ENCODE measurements around the gene NFIA. TPM values are rescaled to one million over a fixed set of nuclear protein-coding genes. Genes with fewer than 3 reads are reported as not detected.

Gene NFIA
- total RNA-seq, 1 experiment from 2014 or later: 12.7 TPM

- Histone ChIP-seq H3K27me3 (ENCODE audit: low read length) (no peaks in the 10 kb centered on the region), H2AFZ (ENCODE audit: low read length) (no peak overlapping the region), H3K4me3 (ENCODE audit: low read length) (no peak overlapping the region), H3K9ac (ENCODE audit: low read length) (no peak overlapping the region), H3K9me2 (replicated peaks; ENCODE audit: low read length) (no peaks in the 10 kb centered on the region), H3K79me2 (ENCODE audit: low read length) (no peaks in the 10 kb centered on the region), H4K20me1 (ENCODE audit: low read length) (no peaks in the 10 kb centered on the region), H3F3A (ENCODE audit: low read length, unreplicated experiment) (no peaks in the 10 kb centered on the region), H3K4me2 (ENCODE audit: low read length) (no peak overlapping the region), H3K9me3 (ENCODE audit: low read length) (no peaks in the 10 kb centered on the region), H3K27ac (ENCODE audit: low read length) (no peak overlapping the region), H3K36me3 (ENCODE audit: low read depth, low read length) (no peaks in the 10 kb centered on the region), H3K4me1 (ENCODE audit: insufficient read depth, low read length) (peaks cover 9% of the 10 kb centered on the region; the same call in 1 of the 2 replicates)
- intact Hi-C loops (cut with micrococcal nuclease): no loop called here
- no peak for DNase-seq
- TF ChIP-seq CTCF (conservative IDR thresholded peaks at IDR 0.05; ENCODE audit: low read depth, low read length) (no peak), EZH2 (IDR thresholded peaks at IDR 0.05; ENCODE audit: low read length, unreplicated experiment) (no peak), EZH2phosphoT487 (IDR thresholded peaks at IDR 0.05; ENCODE audit: borderline replicate concordance, low read length) (no peak)
- no peak for ATAC-seq
- ChIA-PET POLR2A (ENCODE audit: unreplicated experiment) (no interaction called here), CTCF (no interaction called here)
- no TSS peak for BruUV-seq (replicated peaks)
Observed at GRCh38 chr1:61370177-61370912, 288.0 kb downstream of the NFIA start.

DNA sequence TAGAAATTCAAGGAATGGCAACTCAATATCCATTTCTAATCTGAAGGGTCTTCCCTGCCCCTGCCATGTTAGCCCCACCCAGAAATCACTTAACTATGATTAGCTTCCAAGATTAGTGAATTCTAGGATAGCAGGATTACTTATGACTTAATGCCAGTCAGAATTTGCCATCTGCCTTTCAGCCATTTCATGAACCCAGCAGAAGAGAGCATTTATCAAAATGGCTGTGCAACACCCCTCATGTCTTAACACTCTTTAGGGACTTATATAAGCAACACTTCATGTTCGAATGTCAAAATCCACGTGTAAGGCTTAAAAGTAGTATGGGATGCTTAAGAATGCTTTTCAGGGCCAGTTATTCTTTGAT is 288.5 kb downstream of the NFIA start:
- H2AFZ ChIP-seq (ENCODE audit: low read length): no peak overlapping the region
- H3K79me2 ChIP-seq (ENCODE audit: low read length): no peaks in the 10 kb centered on the region
- H3K9ac ChIP-seq (ENCODE audit: low read length): no peak overlapping the region
- ChIA-PET POLR2A (ENCODE audit: unreplicated experiment) (no interaction called here), CTCF (no interaction called here)
- H3K9me2 ChIP-seq (replicated peaks; ENCODE audit: low read length): no peaks in the 10 kb centered on the region
- no peak overlapping the region for H3K4me3 ChIP-seq (ENCODE audit: low read length)
- intact Hi-C loops (cut with micrococcal nuclease): no loop called here
- no peaks in the 10 kb centered on the region for H4K20me1 ChIP-seq (ENCODE audit: low read length)
- no peak overlapping the region for H3K27ac ChIP-seq (ENCODE audit: low read length)
- H3K4me1 ChIP-seq (ENCODE audit: insufficient read depth, low read length): peaks cover 9% of the 10 kb centered on the region; the same call in 1 of the 2 replicates
- no peaks in the 10 kb centered on the region for H3K9me3 ChIP-seq (ENCODE audit: low read length)
- no peak for ATAC-seq
- no peaks in the 10 kb centered on the region for H3K36me3 ChIP-seq (ENCODE audit: low read depth, low read length)
- no peaks in the 10 kb centered on the region for H3F3A ChIP-seq (ENCODE audit: low read length, unreplicated experiment)
- no peak for TF ChIP-seq EZH2phosphoT487 (IDR thresholded peaks at IDR 0.05; ENCODE audit: borderline replicate concordance, low read length)
- TF ChIP-seq EZH2 (IDR thresholded peaks at IDR 0.05; ENCODE audit: low read length, unreplicated experiment): no peak
- no peak for TF ChIP-seq CTCF (conservative IDR thresholded peaks at IDR 0.05; ENCODE audit: low read depth, low read length)
- no peak overlapping the region for H3K4me2 ChIP-seq (ENCODE audit: low read length)
- no peak for DNase-seq
- H3K27me3 ChIP-seq (ENCODE audit: low read length): no peaks in the 10 kb centered on the region
- BruUV-seq (replicated peaks): no TSS peak

GRCh38 chr1:61372944-61373343 is 290.6 kb downstream of the NFIA start:
- H3K9me3 ChIP-seq (ENCODE audit: low read length): no peaks in the 10 kb centered on the region
- no peaks in the 10 kb centered on the region for H3F3A ChIP-seq (ENCODE audit: low read length, unreplicated experiment)
- H2AFZ ChIP-seq (ENCODE audit: low read length): no peak overlapping the region
- POLR2A ChIA-PET (ENCODE audit: unreplicated experiment): no interaction called here
- no peaks in the 10 kb centered on the region for H3K36me3 ChIP-seq (ENCODE audit: low read depth, low read length)
- DNase-seq: no peak
- H3K27me3 ChIP-seq (ENCODE audit: low read length): no peaks in the 10 kb centered on the region
- no TSS peak for BruUV-seq (replicated peaks)
- no peaks in the 10 kb centered on the region for H3K9me2 ChIP-seq (replicated peaks; ENCODE audit: low read length)
- H3K4me1 ChIP-seq (ENCODE audit: insufficient read depth, low read length): peaks cover 9% of the 10 kb centered on the region; the same call in 1 of the 2 replicates
- no peak overlapping the region for H3K4me2 ChIP-seq (ENCODE audit: low read length)
- no peak overlapping the region for H3K4me3 ChIP-seq (ENCODE audit: low read length)
- CTCF ChIA-PET: no interaction called here
- H3K9ac ChIP-seq (ENCODE audit: low read length): no peak overlapping the region
- H4K20me1 ChIP-seq (ENCODE audit: low read length): no peaks in the 10 kb centered on the region
- H3K79me2 ChIP-seq (ENCODE audit: low read length): no peaks in the 10 kb centered on the region
- TF ChIP-seq EZH2phosphoT487 (IDR thresholded peaks at IDR 0.05; ENCODE audit: borderline replicate concordance, low read length): no peak
- TF ChIP-seq EZH2 (IDR thresholded peaks at IDR 0.05; ENCODE audit: low read length, unreplicated experiment): no peak
- TF ChIP-seq CTCF (conservative IDR thresholded peaks at IDR 0.05; ENCODE audit: low read depth, low read length): no peak
- no peak overlapping the region for H3K27ac ChIP-seq (ENCODE audit: low read length)
- no peak for ATAC-seq
- intact Hi-C loops (cut with micrococcal nuclease): no loop called here

All from PC-3 (cell line).